ENCODE measurements around the gene MORN3. TPM values are rescaled to one million over a fixed set of nuclear protein-coding genes. Genes with fewer than 3 reads are reported as not detected.

The MORN3 gene
- total RNA-seq, 1 experiment from 2014 or later = 0.34 TPM

DNA sequence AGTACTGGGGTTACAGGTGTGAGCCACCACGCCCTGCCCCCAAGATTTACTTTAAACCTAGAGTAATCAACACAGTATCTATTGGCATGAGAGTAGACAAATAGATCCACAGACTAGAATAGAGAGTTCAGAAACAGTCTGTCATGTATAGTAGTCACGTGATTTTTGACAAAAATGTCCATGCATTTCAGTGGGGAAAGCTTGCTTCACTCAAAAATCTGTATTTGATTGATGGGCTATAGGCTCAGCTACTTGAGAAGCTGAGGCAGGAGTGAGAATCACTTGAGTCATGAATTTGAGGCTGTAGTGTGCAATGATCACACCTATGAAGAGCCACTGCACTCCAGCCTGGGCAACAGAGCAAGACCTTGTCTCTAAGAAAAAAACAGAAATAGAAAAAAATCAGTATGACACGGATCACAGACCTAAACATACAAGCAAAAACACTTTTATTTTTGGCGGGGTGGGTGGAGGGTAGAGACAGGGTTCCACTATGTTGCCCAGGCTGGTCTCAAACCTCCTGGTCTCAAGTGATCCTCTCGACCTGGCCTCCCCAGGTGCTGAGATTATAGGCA, 50.7 kb downstream of the MORN3 start (continued):
- TF ChIP-seq EZH2 (IDR thresholded peaks at IDR 0.05) = no peak
- TF ChIP-seq, protein P1, sequence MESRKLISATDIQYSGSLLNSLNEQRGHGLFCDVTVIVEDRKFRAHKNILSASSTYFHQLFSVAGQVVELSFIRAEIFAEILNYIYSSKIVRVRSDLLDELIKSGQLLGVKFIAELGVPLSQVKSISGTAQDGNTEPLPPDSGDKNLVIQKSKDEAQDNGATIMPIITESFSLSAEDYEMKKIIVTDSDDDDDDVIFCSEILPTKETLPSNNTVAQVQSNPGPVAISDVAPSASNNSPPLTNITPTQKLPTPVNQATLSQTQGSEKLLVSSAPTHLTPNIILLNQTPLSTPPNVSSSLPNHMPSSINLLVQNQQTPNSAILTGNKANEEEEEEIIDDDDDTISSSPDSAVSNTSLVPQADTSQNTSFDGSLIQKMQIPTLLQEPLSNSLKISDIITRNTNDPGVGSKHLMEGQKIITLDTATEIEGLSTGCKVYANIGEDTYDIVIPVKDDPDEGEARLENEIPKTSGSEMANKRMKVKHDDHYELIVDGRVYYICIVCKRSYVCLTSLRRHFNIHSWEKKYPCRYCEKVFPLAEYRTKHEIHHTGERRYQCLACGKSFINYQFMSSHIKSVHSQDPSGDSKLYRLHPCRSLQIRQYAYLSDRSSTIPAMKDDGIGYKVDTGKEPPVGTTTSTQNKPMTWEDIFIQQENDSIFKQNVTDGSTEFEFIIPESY (IDR thresholded peaks at IDR 0.05; ENCODE audit: extremely low read depth, insufficient replicate concordance, low read length) = no peak

DNA sequence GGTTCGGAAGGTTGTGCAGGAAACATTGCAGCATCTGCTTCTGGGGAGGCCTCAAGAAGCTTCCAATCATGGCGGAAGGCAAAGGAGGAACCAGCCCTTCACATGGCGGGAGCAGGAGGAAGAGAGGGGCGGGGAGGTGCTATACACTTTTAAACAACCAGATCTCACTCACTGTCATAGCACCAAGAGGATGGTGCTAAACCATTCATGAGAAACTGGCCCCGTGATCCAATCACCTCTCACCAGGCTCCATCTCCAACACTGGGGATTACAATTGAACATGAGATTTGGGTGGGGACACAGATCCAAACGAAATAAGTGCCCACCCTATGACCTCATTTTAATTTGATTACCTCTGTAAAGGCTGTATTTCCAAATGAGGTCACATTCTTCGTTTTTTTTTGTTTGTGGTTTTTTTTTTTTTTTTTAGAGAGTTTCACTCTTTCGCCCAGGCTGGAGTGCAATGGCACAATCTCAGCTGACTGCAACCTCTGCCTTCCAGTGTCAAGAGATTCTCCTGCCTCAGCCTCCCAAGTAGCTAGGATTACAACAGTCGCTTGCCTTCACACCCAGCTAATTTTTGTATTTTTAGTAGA, 54.5 kb downstream of the MORN3 start:
- Histone ChIP-seq H3K4me2 (ENCODE audit: low read length) (no peak overlapping the region), H4K20me1 (ENCODE audit: insufficient read depth) (no peaks in the 10 kb centered on the region), H3K27me3 (ENCODE audit: insufficient read depth, low read length) (no peaks in the 10 kb centered on the region), H3K9me3 (ENCODE audit: control insufficient read depth in 1 of 2, insufficient read depth in 1 of 2, low read depth in 1 of 2, low read length in 2 of 2) (no peaks in the 10 kb centered on the region), H3K4me3 (replicated peaks in 1 of 2; ENCODE audit: low read depth in 1 of 2, low read length in 2 of 2) (no peak overlapping the region), H3K9me2 (ENCODE audit: insufficient read depth) (no peaks in the 10 kb centered on the region), H3K9ac (ENCODE audit: low read length) (no peak overlapping the region), H3K27ac (ENCODE audit: low read depth, low read length) (no peak overlapping the region), H3K79me2 (ENCODE audit: insufficient read depth, low read length) (no peaks in the 10 kb centered on the region), H3K36me3 (ENCODE audit: control insufficient read depth in 1 of 2, insufficient read depth in 2 of 2, low read length in 2 of 2) (no peaks in the 10 kb centered on the region), H3K4me1 (ENCODE audit: control insufficient read depth in 1 of 2, insufficient read depth in 2 of 2, low read length in 2 of 2) (peaks cover 16 to 38% of the 10 kb centered on the region in 2 experiments; a peak in 3 of 4 replicates), H2AFZ (ENCODE audit: low read depth, low read length, poor library complexity, severe bottlenecking) (no peak overlapping the region)
- ATAC-seq (no peak), DNase-seq (ENCODE audit: low read depth, low spot score) (no peak)
- POLR2A ChIA-PET = no interaction called here
- RAD21 ChIA-PET (ENCODE audit: low non-redundant PET in 1 of 2, low total read pairs in 2 of 2, uncharacterized antibody in 2 of 2, unreplicated experiment in 2 of 2) = no interaction called here
- CTCF ChIA-PET = interaction anchor here (1.5 kb wide), 1 partner anchor 10 kb away, joined by 3 read pairs; no protein-coding TSS in a partner anchor
- BruUV-seq (replicated peaks) = no TSS peak
- intact Hi-C loops (cut with micrococcal nuclease) = no loop called here
- TF ChIP-seq CBX3 (IDR thresholded peaks at IDR 0.05; ENCODE audit: low read depth) (no peak), TCF7L2 (IDR thresholded peaks at IDR 0.05; ENCODE audit: borderline replicate concordance, extremely low read depth, insufficient read depth, insufficient read length) (no peak), FOSL1 (IDR thresholded peaks at IDR 0.05; ENCODE audit: low read depth) (no peak), RAD21 (IDR thresholded peaks at IDR 0.05; ENCODE audit: low read depth) (no peak), ZFX (IDR thresholded peaks at IDR 0.05) (no peak), POLR2A (IDR thresholded peaks at IDR 0.05; ENCODE audit: borderline replicate concordance, extremely low read depth, insufficient read depth, insufficient read length) (no peak), SP1 (IDR thresholded peaks at IDR 0.05; ENCODE audit: low read depth) (no peak), EZH2 (IDR thresholded peaks at IDR 0.05) (no peak), EGR1 (IDR thresholded peaks at IDR 0.05; ENCODE audit: low read depth) (no peak), YY1 (IDR thresholded peaks at IDR 0.05; ENCODE audit: extremely low read depth, insufficient replicate concordance, low read depth, low read length) (no peak), ZNF274 (IDR thresholded peaks at IDR 0.05; ENCODE audit: low read depth, low read length) (no peak), CEBPB (IDR thresholded peaks at IDR 0.05; ENCODE audit: low read depth) (no peak), JUND (IDR thresholded peaks at IDR 0.05) (no peak)
- TF ChIP-seq, protein P2, sequence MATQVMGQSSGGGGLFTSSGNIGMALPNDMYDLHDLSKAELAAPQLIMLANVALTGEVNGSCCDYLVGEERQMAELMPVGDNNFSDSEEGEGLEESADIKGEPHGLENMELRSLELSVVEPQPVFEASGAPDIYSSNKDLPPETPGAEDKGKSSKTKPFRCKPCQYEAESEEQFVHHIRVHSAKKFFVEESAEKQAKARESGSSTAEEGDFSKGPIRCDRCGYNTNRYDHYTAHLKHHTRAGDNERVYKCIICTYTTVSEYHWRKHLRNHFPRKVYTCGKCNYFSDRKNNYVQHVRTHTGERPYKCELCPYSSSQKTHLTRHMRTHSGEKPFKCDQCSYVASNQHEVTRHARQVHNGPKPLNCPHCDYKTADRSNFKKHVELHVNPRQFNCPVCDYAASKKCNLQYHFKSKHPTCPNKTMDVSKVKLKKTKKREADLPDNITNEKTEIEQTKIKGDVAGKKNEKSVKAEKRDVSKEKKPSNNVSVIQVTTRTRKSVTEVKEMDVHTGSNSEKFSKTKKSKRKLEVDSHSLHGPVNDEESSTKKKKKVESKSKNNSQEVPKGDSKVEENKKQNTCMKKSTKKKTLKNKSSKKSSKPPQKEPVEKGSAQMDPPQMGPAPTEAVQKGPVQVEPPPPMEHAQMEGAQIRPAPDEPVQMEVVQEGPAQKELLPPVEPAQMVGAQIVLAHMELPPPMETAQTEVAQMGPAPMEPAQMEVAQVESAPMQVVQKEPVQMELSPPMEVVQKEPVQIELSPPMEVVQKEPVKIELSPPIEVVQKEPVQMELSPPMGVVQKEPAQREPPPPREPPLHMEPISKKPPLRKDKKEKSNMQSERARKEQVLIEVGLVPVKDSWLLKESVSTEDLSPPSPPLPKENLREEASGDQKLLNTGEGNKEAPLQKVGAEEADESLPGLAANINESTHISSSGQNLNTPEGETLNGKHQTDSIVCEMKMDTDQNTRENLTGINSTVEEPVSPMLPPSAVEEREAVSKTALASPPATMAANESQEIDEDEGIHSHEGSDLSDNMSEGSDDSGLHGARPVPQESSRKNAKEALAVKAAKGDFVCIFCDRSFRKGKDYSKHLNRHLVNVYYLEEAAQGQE (IDR thresholded peaks at IDR 0.05; ENCODE audit: low read depth) = no peak
- TF ChIP-seq, protein P1 (IDR thresholded peaks at IDR 0.05; ENCODE audit: extremely low read depth, insufficient replicate concordance, low read length) = no peak
